ENCODE data around the gene TYSND1. TPM values are rescaled to one million over a fixed set of nuclear protein-coding genes. Genes with fewer than 3 reads are reported as not detected.

TYSND1 gene
- total RNA-seq, 1 donor from 2014 or later: 6.7 TPM

DNA sequence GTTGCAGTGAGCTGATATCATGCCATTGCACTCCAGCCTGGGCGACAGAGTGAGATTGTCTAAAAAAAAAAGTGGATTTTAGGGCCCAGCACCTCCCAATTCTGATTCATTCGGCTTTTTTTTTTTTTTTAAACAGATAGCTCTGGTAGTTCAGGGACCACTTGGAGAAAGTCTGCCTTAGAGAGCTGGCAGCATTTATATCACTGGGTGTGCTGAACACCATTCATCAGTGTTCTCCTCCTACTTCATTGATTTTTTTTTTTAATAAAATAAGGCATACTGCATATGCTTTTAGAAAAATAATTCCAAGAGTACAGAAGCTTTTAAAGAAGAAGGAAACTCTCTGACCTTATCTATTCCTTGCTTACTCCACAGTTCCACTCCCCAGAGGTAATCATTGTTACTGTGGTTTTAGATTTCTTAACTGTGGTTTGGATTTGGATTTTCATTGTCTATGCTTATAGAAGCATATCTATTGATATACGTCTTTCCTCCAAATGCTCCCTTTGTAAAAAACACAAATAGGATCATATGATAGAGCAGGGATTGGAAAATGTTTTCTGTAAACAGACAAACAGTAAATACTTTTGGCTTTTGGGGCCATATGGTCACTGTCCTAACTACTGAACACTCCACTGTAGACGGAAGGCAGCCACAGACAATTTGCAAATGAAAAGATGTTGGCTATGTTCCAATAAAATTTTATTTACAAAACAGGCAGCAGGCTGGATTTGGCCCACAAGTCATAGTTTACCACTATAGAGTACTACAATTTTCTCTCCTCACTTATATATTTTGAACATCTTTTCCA is 44.9 kb upstream of the TYSND1 start:
- no peak overlapping the region for H3K4me3 Mint-ChIP-seq (ENCODE audit: unreplicated experiment)

DNA sequence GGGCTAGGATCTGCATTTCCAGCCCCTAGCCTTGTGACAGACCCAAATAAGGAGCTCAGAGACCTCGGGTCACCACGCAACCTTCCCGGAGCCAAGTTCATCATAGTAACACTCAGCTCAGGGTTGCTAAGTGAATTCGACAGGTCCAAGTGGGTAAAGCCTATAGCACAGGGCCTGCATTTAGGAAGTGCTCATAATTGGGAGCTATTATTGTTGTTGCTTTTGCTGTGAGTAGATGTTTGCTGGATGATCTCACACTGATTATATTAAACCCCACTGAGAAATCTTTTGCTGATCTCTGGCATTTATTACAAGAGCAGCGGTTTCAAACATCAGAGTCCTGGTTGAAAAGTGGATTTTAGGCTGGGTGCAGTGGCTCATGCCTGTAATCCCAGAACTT is 44.1 kb upstream of the TYSND1 start:
- H3K4me3 Mint-ChIP-seq (ENCODE audit: unreplicated experiment): no peak overlapping the region
- TF ChIP-seq, protein P1, sequence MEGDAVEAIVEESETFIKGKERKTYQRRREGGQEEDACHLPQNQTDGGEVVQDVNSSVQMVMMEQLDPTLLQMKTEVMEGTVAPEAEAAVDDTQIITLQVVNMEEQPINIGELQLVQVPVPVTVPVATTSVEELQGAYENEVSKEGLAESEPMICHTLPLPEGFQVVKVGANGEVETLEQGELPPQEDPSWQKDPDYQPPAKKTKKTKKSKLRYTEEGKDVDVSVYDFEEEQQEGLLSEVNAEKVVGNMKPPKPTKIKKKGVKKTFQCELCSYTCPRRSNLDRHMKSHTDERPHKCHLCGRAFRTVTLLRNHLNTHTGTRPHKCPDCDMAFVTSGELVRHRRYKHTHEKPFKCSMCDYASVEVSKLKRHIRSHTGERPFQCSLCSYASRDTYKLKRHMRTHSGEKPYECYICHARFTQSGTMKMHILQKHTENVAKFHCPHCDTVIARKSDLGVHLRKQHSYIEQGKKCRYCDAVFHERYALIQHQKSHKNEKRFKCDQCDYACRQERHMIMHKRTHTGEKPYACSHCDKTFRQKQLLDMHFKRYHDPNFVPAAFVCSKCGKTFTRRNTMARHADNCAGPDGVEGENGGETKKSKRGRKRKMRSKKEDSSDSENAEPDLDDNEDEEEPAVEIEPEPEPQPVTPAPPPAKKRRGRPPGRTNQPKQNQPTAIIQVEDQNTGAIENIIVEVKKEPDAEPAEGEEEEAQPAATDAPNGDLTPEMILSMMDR (IDR thresholded peaks at IDR 0.05; ENCODE audit: unreplicated experiment): no peak
- no peaks in the 10 kb centered on the region for H3K4me1 Mint-ChIP-seq (ENCODE audit: unreplicated experiment)
- DNase-seq (ENCODE audit: low spot score): no peak
- peaks cover 4% of the 10 kb centered on the region for H3K27me3 Mint-ChIP-seq (ENCODE audit: unreplicated experiment)
- H3K27ac Mint-ChIP-seq (ENCODE audit: unreplicated experiment): no peak overlapping the region
- no peaks in the 10 kb centered on the region for H3K36me3 Mint-ChIP-seq (ENCODE audit: low read depth, unreplicated experiment)
- no peaks in the 10 kb centered on the region for H3K9me3 Mint-ChIP-seq (ENCODE audit: unreplicated experiment)

More for the DNA sequence above, 44.9 kb upstream of the TYSND1 start:
- TF ChIP-seq, protein P1 (IDR thresholded peaks at IDR 0.05; ENCODE audit: unreplicated experiment): no peak
- DNase-seq (ENCODE audit: low spot score): no peak
- H3K36me3 Mint-ChIP-seq (ENCODE audit: low read depth, unreplicated experiment): no peaks in the 10 kb centered on the region
- no peak overlapping the region for H3K27ac Mint-ChIP-seq (ENCODE audit: unreplicated experiment)
- H3K4me1 Mint-ChIP-seq (ENCODE audit: unreplicated experiment): no peaks in the 10 kb centered on the region
- no peaks in the 10 kb centered on the region for H3K9me3 Mint-ChIP-seq (ENCODE audit: unreplicated experiment)
- H3K27me3 Mint-ChIP-seq (ENCODE audit: unreplicated experiment): peaks cover 4% of the 10 kb centered on the region

DNA sequence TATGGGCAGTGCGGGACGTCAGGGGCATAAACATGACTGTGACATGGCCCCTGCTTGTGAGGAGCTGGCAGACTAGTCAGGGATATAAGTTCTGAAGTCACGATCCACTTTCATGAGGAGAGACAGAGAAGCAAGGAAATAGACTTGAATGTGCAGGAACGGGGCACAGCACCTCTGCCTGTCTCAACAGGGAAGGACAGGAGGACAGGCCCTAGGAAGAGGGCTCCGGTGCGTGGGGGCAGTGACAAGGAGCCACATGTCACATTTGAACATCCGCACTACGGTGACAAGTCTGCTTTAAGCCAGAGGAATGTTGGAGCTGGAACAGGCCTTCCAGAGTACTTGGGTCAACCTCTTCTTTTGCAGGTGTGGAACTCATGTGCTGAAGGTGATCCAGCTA is 43.6 kb upstream of the TYSND1 start:
- Mint-ChIP-seq H3K9me3 (ENCODE audit: unreplicated experiment) (no peaks in the 10 kb centered on the region), H3K4me1 (ENCODE audit: unreplicated experiment) (no peaks in the 10 kb centered on the region), H3K4me3 (ENCODE audit: unreplicated experiment) (no peak overlapping the region), H3K27me3 (ENCODE audit: unreplicated experiment) (peaks cover 4% of the 10 kb centered on the region), H3K27ac (ENCODE audit: unreplicated experiment) (no peak overlapping the region), H3K36me3 (ENCODE audit: low read depth, unreplicated experiment) (no peaks in the 10 kb centered on the region)
- DNase-seq (ENCODE audit: low spot score): no peak
- TF ChIP-seq, protein P1 (IDR thresholded peaks at IDR 0.05; ENCODE audit: unreplicated experiment): no peak

DNA sequence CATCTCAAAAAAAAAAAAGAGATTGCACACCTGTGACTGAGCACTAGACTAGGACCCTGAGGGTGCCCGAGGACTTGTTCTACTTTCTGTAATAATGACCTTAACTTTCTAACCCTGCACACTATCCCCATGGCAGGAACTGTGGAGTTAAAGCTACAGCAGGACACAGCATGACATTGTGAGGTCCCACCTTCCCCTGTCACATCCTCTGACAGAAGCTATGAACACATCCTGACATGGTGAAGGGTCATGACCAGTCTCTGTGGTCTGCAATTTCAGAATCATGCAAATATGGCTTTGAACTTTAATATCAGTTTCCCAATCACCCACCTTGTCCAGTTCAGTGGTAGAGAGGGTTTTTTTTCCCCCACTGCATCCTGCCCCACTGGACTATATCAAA is 42.3 kb upstream of the TYSND1 start:
- H3K4me1 Mint-ChIP-seq (ENCODE audit: unreplicated experiment): no peaks in the 10 kb centered on the region
- H3K27me3 Mint-ChIP-seq (ENCODE audit: unreplicated experiment): peaks cover 4% of the 10 kb centered on the region
- no peaks in the 10 kb centered on the region for H3K36me3 Mint-ChIP-seq (ENCODE audit: low read depth, unreplicated experiment)
- DNase-seq (ENCODE audit: low spot score): no peak
- TF ChIP-seq, protein P1 (IDR thresholded peaks at IDR 0.05; ENCODE audit: unreplicated experiment): no peak
- no peak overlapping the region for H3K4me3 Mint-ChIP-seq (ENCODE audit: unreplicated experiment)
- H3K9me3 Mint-ChIP-seq (ENCODE audit: unreplicated experiment): no peaks in the 10 kb centered on the region
- H3K27ac Mint-ChIP-seq (ENCODE audit: unreplicated experiment): no peak overlapping the region

DNA sequence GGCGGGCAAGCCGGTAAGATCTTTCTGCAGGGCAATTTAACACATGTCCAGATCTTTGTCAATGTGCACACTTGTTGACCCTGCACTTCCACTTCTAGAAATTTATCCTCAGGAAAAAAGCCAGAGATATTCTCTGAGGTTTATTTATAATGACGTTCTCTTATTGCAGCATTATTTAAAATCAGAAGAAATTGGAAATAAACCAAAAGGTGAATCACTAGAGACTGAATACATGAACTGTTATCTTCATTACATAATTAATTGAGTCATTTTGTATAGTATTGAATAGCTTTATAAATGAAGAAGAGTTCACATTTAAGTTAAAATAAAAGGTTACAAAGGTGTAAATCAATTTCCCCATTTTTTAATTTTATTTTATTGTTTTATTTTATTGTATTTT is 40.1 kb upstream of the TYSND1 start:
- Mint-ChIP-seq H3K36me3 (ENCODE audit: low read depth, unreplicated experiment) (no peaks in the 10 kb centered on the region), H3K27me3 (ENCODE audit: unreplicated experiment) (peaks cover 4% of the 10 kb centered on the region), H3K4me3 (ENCODE audit: unreplicated experiment) (no peak overlapping the region), H3K9me3 (ENCODE audit: unreplicated experiment) (no peaks in the 10 kb centered on the region), H3K4me1 (ENCODE audit: unreplicated experiment) (no peaks in the 10 kb centered on the region), H3K27ac (ENCODE audit: unreplicated experiment) (no peak overlapping the region)
- TF ChIP-seq, protein P1 (IDR thresholded peaks at IDR 0.05; ENCODE audit: unreplicated experiment): no peak
- DNase-seq (ENCODE audit: low spot score): no peak
